HG03558 (cell line): ENCODE measurements around the gene PIP4K2A.
"Not testable (repeated sequence)": the region's sequence is repeated elsewhere in the genome, so short reads cannot be mapped to it uniquely, and the experiment has no call there.

Experiments
- ATAC-seq: cut with Tn5 transposase; IDR thresholded peaks from one replicate; pipeline ENCODE4 v1.9.1; 2021; ENCODE audit warnings: moderate number of reproducible peaks; ENCODE audit not compliant: unreplicated experiment; ENCODE audit errors: extremely low read depth

Gene PIP4K2A

GRCh38 chr10:22537810-22538209 is 176.6 kb downstream of the PIP4K2A start:
- ATAC-seq, result no peak

GRCh38 chr10:22536620-22537019 is 177.8 kb downstream of the PIP4K2A start:
- ATAC-seq, result no peak

GRCh38 chr10:22534849-22535604 is 179.4 kb downstream of the PIP4K2A start:
- no peak for ATAC-seq

- no peak for ATAC-seq
Observed at GRCh38 chr10:22531441-22531840, 182.9 kb downstream of the PIP4K2A start.

GRCh38 chr10:22531008-22531407 is 183.4 kb downstream of the PIP4K2A start:
- no peak for ATAC-seq

GRCh38 chr10:22527520-22527919 is 186.9 kb downstream of the PIP4K2A start:
- no peak for ATAC-seq

- ATAC-seq, result not testable (repeated sequence)
Observed at GRCh38 chr10:22524333-22524732, 190.0 kb downstream of the PIP4K2A start.

- ATAC-seq, result not testable (repeated sequence)
Observed at GRCh38 chr10:22520645-22521044, 193.7 kb downstream of the PIP4K2A start.

- no peak for ATAC-seq
Observed at GRCh38 chr10:22518167-22518724, 196.1 kb downstream of the PIP4K2A start.

GRCh38 chr10:22515009-22515408 is 199.4 kb downstream of the PIP4K2A start:
- ATAC-seq, result no peak

- ATAC-seq, result not testable (repeated sequence)
Observed at GRCh38 chr10:22514414-22514758, 200.0 kb downstream of the PIP4K2A start.

GRCh38 chr10:22513483-22514413 is 200.6 kb downstream of the PIP4K2A start:
- not testable (repeated sequence) for ATAC-seq

GRCh38 chr10:22512015-22512414 is 202.4 kb downstream of the PIP4K2A start:
- ATAC-seq, result not testable (repeated sequence)

- not testable (repeated sequence) for ATAC-seq
Observed at GRCh38 chr10:22508214-22508613, 206.2 kb downstream of the PIP4K2A start.

- no peak for ATAC-seq
Observed at GRCh38 chr10:22505911-22506685, 208.3 kb downstream of the PIP4K2A start.

- ATAC-seq, result no peak
Observed at GRCh38 chr10:22504766-22505165, 209.6 kb downstream of the PIP4K2A start.

GRCh38 chr10:22503315-22504088 is 210.9 kb downstream of the PIP4K2A start:
- no peak for ATAC-seq

- no peak for ATAC-seq
Observed at GRCh38 chr10:22501863-22502262, 212.5 kb downstream of the PIP4K2A start.

GRCh38 chr10:22501413-22501812 is 213.0 kb downstream of the PIP4K2A start:
- no peak for ATAC-seq
